A549 (cell line): ENCODE data around the gene GSTO1. TPM values are rescaled to one million over a fixed set of nuclear protein-coding genes. Genes with fewer than 3 reads are reported as not detected.
A peak's percentile ranks its signal among the peaks of the same experiment; 100 is the strongest.

ENCODE experiments used
- ATAC-seq, 2 experiments: fragments of 200-7000 bp in 1 of 2; fragments of >200 bp in 1 of 2; cut with Nextera tagmentation in 1 of 2; cut with Tn5 transposase in 1 of 2; 3 replicates each; pipeline versions ENCODE4 v1.8.0 to v1.9.1; 2018 to 2020; ENCODE audit warnings: mild to moderate bottlenecking in 1 of 2, moderate library complexity in 1 of 2
- CTCF ChIA-PET: fragments of 300-600 bp; sonication (Branson Sonifier 250); formaldehyde crosslinking; extraction: SDS; loops from one replicate; lab custom pipeline; 2021; ENCODE audit warnings: antibody characterized with exemption, inconsistent platforms; lab: Yijun Ruan, JAX
- POLR2A ChIA-PET: fragments of 350-600 bp; formaldehyde crosslinking; extraction: SDS; loops from one replicate; lab custom pipeline; 2021; ENCODE audit warnings: antibody characterized with exemption, inconsistent platforms; lab: Yijun Ruan, JAX
- DNase-seq, 2 experiments: peaks; one replicate each; pipeline versions ENCODE4 v3.0.0 to v3.0.0-alpha.2; 2011 to 2016; ENCODE audit warnings: low read depth in 1 of 2, low spot score in 1 of 2
- FAIRE-seq: peaks from 2 replicates; lab custom pipeline; 2011; peaks lifted over from hg19 to GRCh38; lab: Jason Lieb, UNC
- H3K27ac ChIP-seq, 2 experiments: fragments of >200 bp; sonication (Bioruptor Twin); formaldehyde crosslinking; 3 replicates each; pipeline ENCODE4 v1.5.1; 2016 to 2017
- H3K4me1 ChIP-seq: fragments of >200 bp; sonication (Bioruptor Twin); formaldehyde crosslinking; 3 replicates; pipeline ENCODE4 v1.6.1; 2016
- H3K4me2 ChIP-seq: fragments of >200 bp; sonication (Bioruptor Twin); formaldehyde crosslinking; 3 replicates; pipeline ENCODE4 v1.6.1; 2016
- H3K4me3 ChIP-seq: fragments of >200 bp; sonication (Bioruptor Twin); formaldehyde crosslinking; 3 replicates; pipeline ENCODE4 v1.5.1; 2016
- H3K9me3 ChIP-seq: fragments of >200 bp; sonication (Bioruptor Twin); formaldehyde crosslinking; 3 replicates; pipeline ENCODE4 v1.6.1; 2016
- CBX8 ChIP-seq: fragments of 200-600 bp; sonication (generic); IDR thresholded peaks from 2 replicates; pipeline ENCODE4 v1.6.1; 2016
- CHD2 ChIP-seq: fragments of 150-350 bp; IDR thresholded peaks from 2 replicates; pipeline ENCODE4 v1.6.1; 2014; ENCODE audit warnings: low read length; ENCODE audit not compliant: partially characterized antibody
- EHMT2 ChIP-seq: fragments of 200-600 bp; sonication (generic); IDR thresholded peaks from 2 replicates; pipeline ENCODE4 v1.6.1; 2016; ENCODE audit warnings: antibody characterized with exemption, low read depth, mild to moderate bottlenecking, moderate library complexity
- EP300 ChIP-seq, 2 experiments: fragments of >200 bp; sonication (Bioruptor Twin); formaldehyde crosslinking; IDR thresholded peaks; 2 replicates in 1 of 2; 3 replicates in 1 of 2; pipeline ENCODE4 v1.6.1; 2016 to 2017
- ESRRA ChIP-seq: fragments of 150-350 bp; IDR thresholded peaks from 2 replicates; pipeline ENCODE4 v1.6.1; 2014; ENCODE audit warnings: mild to moderate bottlenecking, low read length, borderline replicate concordance
- FOXS1 ChIP-seq: fragments of 250-450 bp; sonication (Bioruptor Pico); IDR thresholded peaks from 2 replicates; pipeline ENCODE4 v1.5.0; 2020; ENCODE audit warnings: mild to moderate bottlenecking, moderate library complexity
- GATA3 ChIP-seq: IDR thresholded peaks from 2 replicates; pipeline ENCODE4 v1.6.1; 2012; ENCODE audit warnings: borderline replicate concordance
- HDAC2 ChIP-seq: fragments of 200-600 bp; sonication (generic); IDR thresholded peaks from 2 replicates; pipeline ENCODE4 v1.6.1; 2016
- HOXB13 ChIP-seq: fragments of 250-450 bp; sonication (Bioruptor Pico); IDR thresholded peaks from 2 replicates; pipeline ENCODE4 v1.5.0; 2020; ENCODE audit warnings: low read depth, mild to moderate bottlenecking, moderate library complexity
- HOXB5 ChIP-seq: fragments of 250-450 bp; sonication (Bioruptor Pico); IDR thresholded peaks from 2 replicates; pipeline ENCODE4 v1.5.0; 2020; ENCODE audit warnings: mild to moderate bottlenecking, moderate library complexity
- JUN ChIP-seq, 2 experiments: fragments of >200 bp; sonication (Bioruptor Twin); formaldehyde crosslinking; IDR thresholded peaks; 2 replicates in 1 of 2; 3 replicates in 1 of 2; pipeline ENCODE4 v1.6.1; 2016 to 2017
- KDM1A ChIP-seq: fragments of 200-600 bp; sonication (generic); IDR thresholded peaks from 2 replicates; pipeline ENCODE4 v1.6.1; 2016; ENCODE audit warnings: low read depth, mild to moderate bottlenecking
- NR3C1 ChIP-seq: fragments of >200 bp; sonication (Bioruptor Twin); formaldehyde crosslinking; IDR thresholded peaks from 3 replicates; pipeline ENCODE4 v1.6.1; 2017
- PHF8 ChIP-seq: fragments of 200-600 bp; sonication (generic); IDR thresholded peaks from 2 replicates; pipeline ENCODE4 v1.6.1; 2016; ENCODE audit warnings: low read depth, mild to moderate bottlenecking, antibody characterized with exemption, moderate library complexity, borderline replicate concordance
- RARB ChIP-seq: fragments of 250-450 bp; sonication (Bioruptor Pico); IDR thresholded peaks from 2 replicates; pipeline ENCODE4 v1.8.0; 2021; ENCODE audit warnings: mild to moderate bottlenecking, moderate library complexity
- RFX5 ChIP-seq: fragments of 450-650 bp; IDR thresholded peaks from 2 replicates; pipeline ENCODE4 v1.7.1; 2014; ENCODE audit warnings: antibody characterized with exemption, mild to moderate bottlenecking, moderate library complexity
- SREBF2 ChIP-seq: fragments of 450-650 bp; IDR thresholded peaks from 2 replicates; pipeline ENCODE4 v1.6.1; 2014; ENCODE audit warnings: mild to moderate bottlenecking, moderate library complexity
- TFCP2L1 ChIP-seq: fragments of 250-450 bp; sonication (Bioruptor Pico); IDR thresholded peaks from 2 replicates; pipeline ENCODE4 v1.5.0; 2021; ENCODE audit warnings: mild to moderate bottlenecking
- TP53 ChIP-seq: fragments of 250-450 bp; sonication (Bioruptor Pico); IDR thresholded peaks from 2 replicates; pipeline ENCODE4 v1.5.0; 2021; ENCODE audit warnings: mild to moderate bottlenecking, moderate library complexity
- ZC3H11A ChIP-seq: fragments of 450-650 bp; IDR thresholded peaks from 2 replicates; pipeline ENCODE4 v1.6.1; 2014; ENCODE audit warnings: antibody characterized with exemption, mild to moderate bottlenecking
- ZSCAN20 ChIP-seq: fragments of 250-450 bp; sonication (Bioruptor Pico); IDR thresholded peaks from 2 replicates; pipeline ENCODE4 v1.8.0; 2022; ENCODE audit warnings: mild to moderate bottlenecking, moderate library complexity
- WGBS: methylation state at CpG from one replicate; pipeline ENCODE4 v1.1.6; 2017; ENCODE audit errors: missing lambda C conversion rate; 5-methylcytosine and 5-hydroxymethylcytosine counted together
- polyA plus RNA-seq, 4 experiments: library from polyadenylated mRNA; depleted of rRNA in 3 of 4; stranded (reverse); fragments of >200 nt; fragmentation: RNase III in 1 of 4; extraction: RNeasy Plus Mini Kit Qiagen cat#74134 plus additional on column Dnase treatment in 1 of 4; gene quantifications; 2 replicates in 3 of 4; 3 replicates in 1 of 4; pipeline ENCODE4 v1.2.3, GENCODE V29; 2011 to 2017
- TF ChIP-seq, protein P1 (sequence below): fragments of >200 bp; sonication (Bioruptor Twin); formaldehyde crosslinking; IDR thresholded peaks from 2 replicates; pipeline ENCODE4 v1.6.1; 2016
- TF ChIP-seq, protein P2 (sequence below): IDR thresholded peaks from 2 replicates; pipeline ENCODE4 v1.6.1; 2012
- TF ChIP-seq, protein P3 (sequence below): fragments of 450-650 bp; IDR thresholded peaks from 2 replicates; pipeline ENCODE4 v1.6.1; 2014; ENCODE audit warnings: antibody characterized with exemption
- TF ChIP-seq, protein P4 (sequence below): fragments of >200 bp; sonication (Bioruptor Twin); formaldehyde crosslinking; IDR thresholded peaks from 3 replicates; pipeline ENCODE4 v1.6.1; 2016
- TF ChIP-seq, protein P5 (sequence below): fragments of >200 bp; sonication (Bioruptor Twin); formaldehyde crosslinking; IDR thresholded peaks from 3 replicates; pipeline ENCODE4 v1.5.1; 2016

The GSTO1 gene
- polyA plus RNA-seq, 2 of the 4 experiments (the other 2 are of a cell fraction), result 163 to 204 TPM

DNA sequence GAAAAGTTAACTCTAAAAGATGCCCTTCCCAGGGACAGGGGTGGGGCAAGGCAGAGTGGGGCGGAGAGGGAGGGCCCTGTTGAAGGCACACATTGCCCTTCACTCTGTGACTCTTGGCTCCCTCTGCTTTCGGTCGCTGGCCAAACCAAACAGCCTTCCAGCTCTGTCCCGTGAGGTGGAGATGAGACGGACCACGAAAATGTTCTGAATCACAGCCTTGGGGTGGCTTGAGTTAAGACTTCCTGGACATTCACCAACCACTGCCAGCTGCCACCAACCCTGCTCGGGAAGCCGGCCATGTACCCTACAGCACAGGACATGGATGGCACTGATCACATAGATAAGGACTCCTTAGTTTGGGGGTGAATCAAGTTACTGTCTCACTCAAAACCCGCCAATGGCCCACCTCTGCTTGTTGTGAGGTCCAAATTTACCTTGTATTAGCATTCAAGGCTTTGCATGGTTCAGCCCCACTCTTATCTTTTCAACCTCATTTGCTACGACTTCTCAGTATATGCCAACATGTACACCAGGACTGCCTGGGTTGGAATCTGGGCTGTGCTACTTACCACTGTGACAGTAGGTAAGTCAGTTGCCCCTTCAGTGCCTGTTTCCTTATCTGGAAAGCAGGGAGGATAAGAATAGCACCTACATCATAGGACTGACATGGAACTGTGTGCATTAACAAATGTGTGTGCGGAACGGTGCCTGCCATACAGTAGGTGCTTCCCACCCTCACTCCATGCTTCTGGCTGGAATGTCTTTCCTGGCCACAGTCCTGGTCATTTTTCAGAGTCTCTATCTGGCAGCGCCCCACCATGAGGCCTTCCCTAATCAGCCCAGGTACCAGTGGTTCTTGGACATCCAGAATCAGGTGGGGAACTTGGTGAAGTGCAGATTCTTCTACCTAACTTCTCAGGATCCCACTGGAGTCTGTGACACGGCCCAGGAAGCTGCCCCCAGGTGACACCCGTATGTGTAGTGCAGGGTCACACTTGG, 55.6 kb downstream of the GSTO1 start:
- no peak overlapping the region for H3K4me3 ChIP-seq
- WGBS, result 77% methylated on average over 15 of the region's 15 CpGs
- no peak for FAIRE-seq
- ATAC-seq, result no peak
- H3K4me1 ChIP-seq, result peaks cover 10% of the 10 kb centered on the region; the same call in 1 of the 3 replicates
- H3K9me3 ChIP-seq, result no peaks in the 10 kb centered on the region
- ChIA-PET POLR2A (no interaction called here), CTCF (interaction anchor here (0.8 to 17.2 kb wide), 9 partner anchors 11 to 38 kb away, joined by 3 to 267 read pairs (median 4); partner anchors contain the start of gene ITPRIP)
- no peak overlapping the region for H3K4me2 ChIP-seq
- 0 out of 6 replicates have a peak overlapping the region, but pooled peaks of 1 of the 2 experiments have one; percentile 9 for H3K27ac ChIP-seq
- DNase-seq, result no peak
- TF ChIP-seq CBX8 (no peak), TFCP2L1 (CRISPR knock-in tag) (no peak), KDM1A (no peak), JUN (IDR thresholded peaks at IDR 0.05) (no peak), FOXS1 (CRISPR knock-in tag) (no peak), HOXB13 (CRISPR knock-in tag) (no peak), HDAC2 (no peak), HOXB5 (CRISPR knock-in tag) (no peak), RARB (CRISPR knock-in tag) (no peak), GATA3 (no peak), EP300 (IDR thresholded peaks at IDR 0.05) (no peak), NR3C1 (no peak)
- TF ChIP-seq, protein P1, sequence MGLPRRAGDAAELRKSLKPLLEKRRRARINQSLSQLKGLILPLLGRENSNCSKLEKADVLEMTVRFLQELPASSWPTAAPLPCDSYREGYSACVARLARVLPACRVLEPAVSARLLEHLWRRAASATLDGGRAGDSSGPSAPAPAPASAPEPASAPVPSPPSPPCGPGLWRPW, result no peak
- TF ChIP-seq, protein P2, sequence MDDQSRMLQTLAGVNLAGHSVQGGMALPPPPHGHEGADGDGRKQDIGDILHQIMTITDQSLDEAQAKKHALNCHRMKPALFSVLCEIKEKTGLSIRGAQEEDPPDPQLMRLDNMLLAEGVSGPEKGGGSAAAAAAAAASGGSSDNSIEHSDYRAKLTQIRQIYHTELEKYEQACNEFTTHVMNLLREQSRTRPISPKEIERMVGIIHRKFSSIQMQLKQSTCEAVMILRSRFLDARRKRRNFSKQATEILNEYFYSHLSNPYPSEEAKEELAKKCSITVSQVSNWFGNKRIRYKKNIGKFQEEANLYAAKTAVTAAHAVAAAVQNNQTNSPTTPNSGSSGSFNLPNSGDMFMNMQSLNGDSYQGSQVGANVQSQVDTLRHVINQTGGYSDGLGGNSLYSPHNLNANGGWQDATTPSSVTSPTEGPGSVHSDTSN, result no peak
- TF ChIP-seq, protein P3, sequence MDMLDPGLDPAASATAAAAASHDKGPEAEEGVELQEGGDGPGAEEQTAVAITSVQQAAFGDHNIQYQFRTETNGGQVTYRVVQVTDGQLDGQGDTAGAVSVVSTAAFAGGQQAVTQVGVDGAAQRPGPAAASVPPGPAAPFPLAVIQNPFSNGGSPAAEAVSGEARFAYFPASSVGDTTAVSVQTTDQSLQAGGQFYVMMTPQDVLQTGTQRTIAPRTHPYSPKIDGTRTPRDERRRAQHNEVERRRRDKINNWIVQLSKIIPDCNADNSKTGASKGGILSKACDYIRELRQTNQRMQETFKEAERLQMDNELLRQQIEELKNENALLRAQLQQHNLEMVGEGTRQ, result no peak
- TF ChIP-seq, protein P4, sequence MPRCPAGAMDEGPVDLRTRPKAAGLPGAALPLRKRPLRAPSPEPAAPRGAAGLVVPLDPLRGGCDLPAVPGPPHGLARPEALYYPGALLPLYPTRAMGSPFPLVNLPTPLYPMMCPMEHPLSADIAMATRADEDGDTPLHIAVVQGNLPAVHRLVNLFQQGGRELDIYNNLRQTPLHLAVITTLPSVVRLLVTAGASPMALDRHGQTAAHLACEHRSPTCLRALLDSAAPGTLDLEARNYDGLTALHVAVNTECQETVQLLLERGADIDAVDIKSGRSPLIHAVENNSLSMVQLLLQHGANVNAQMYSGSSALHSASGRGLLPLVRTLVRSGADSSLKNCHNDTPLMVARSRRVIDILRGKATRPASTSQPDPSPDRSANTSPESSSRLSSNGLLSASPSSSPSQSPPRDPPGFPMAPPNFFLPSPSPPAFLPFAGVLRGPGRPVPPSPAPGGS, result no peak

DNA sequence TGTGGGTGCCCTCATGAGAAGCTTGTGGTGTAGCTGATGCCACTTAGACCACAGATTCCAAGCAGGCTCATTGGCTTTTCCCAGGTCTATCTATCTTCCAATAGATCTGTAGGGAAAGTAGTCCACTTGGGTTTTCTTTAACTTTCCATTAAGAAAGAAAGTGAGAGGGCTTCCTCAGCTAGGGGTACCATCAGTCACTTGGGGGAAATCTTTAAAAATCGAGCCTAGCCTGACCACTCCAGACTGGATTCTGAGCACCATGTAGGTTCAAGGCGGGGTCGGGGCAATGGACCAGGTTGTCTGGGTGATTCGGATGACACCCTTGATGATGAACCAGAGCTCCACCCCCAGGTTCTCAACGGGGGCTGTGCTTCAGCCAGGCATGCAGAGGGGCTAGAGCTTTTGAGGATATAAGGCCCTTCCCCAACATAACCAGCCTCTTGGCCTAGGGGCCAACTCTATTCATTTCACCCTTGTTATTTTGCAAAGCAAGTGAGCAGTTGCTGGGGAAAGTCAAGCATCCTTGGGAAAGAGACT, 56.6 kb downstream of the GSTO1 start:
- no peak overlapping the region for H3K27ac ChIP-seq
- WGBS, result 79% methylated on average over 5 of the region's 5 CpGs
- no peaks in the 10 kb centered on the region for H3K9me3 ChIP-seq
- ATAC-seq, result no peak
- no peak overlapping the region for H3K4me2 ChIP-seq
- FAIRE-seq, result no peak
- DNase-seq, result no peak
- ChIA-PET CTCF (interaction anchor here (1.0 to 17.2 kb wide), 10 partner anchors 6 to 42 kb away, joined by 3 to 267 read pairs (median 12); partner anchors contain the start of genes CFAP58 and ITPRIP), POLR2A (no interaction called here)
- H3K4me3 ChIP-seq, result no peak overlapping the region
- TF ChIP-seq RARB (CRISPR knock-in tag) (no peak), ZC3H11A (no peak), SREBF2 (no peak), RFX5 (no peak), ZSCAN20 (CRISPR knock-in tag) (no peak), FOXS1 (CRISPR knock-in tag) (no peak), ESRRA (no peak), EHMT2 (no peak), EP300 (IDR thresholded peaks at IDR 0.05) (no peak), TP53 (CRISPR knock-in tag) (no peak), PHF8 (no peak), CHD2 (no peak)
- TF ChIP-seq, protein P5, sequence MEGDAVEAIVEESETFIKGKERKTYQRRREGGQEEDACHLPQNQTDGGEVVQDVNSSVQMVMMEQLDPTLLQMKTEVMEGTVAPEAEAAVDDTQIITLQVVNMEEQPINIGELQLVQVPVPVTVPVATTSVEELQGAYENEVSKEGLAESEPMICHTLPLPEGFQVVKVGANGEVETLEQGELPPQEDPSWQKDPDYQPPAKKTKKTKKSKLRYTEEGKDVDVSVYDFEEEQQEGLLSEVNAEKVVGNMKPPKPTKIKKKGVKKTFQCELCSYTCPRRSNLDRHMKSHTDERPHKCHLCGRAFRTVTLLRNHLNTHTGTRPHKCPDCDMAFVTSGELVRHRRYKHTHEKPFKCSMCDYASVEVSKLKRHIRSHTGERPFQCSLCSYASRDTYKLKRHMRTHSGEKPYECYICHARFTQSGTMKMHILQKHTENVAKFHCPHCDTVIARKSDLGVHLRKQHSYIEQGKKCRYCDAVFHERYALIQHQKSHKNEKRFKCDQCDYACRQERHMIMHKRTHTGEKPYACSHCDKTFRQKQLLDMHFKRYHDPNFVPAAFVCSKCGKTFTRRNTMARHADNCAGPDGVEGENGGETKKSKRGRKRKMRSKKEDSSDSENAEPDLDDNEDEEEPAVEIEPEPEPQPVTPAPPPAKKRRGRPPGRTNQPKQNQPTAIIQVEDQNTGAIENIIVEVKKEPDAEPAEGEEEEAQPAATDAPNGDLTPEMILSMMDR, result no peak
- TF ChIP-seq, all 56 proteins: peak for 0
- H3K4me1 ChIP-seq, result 0 out of 3 replicates have a peak, but pooled peaks cover 4% of the 10 kb centered on the region
